Measurements from ENCODE around the gene GRID2. TPM values are rescaled to one million over a fixed set of nuclear protein-coding genes. Genes with fewer than 3 reads are reported as not detected.

The GRID2 gene
- polyA plus RNA-seq, 1 donor (not counting 4 experiments of a cell fraction or from before 2014, with no cell fraction given), result not detected

GRCh38 chr4:92599044-92599443, 295.3 kb downstream of the GRID2 start:
- FAIRE-seq (no peak), DNase-seq (ENCODE audit: low read depth, low spot score) (no peak)
- Histone ChIP-seq H3K36me3 (ENCODE audit: control insufficient read depth in 2 of 2, extremely low read depth in 1 of 2, insufficient read depth in 2 of 2, low read length in 2 of 2) (no peaks in the 10 kb centered on the region), H3K9me1 (ENCODE audit: control insufficient read depth, extremely low read depth, insufficient read depth, low read length) (no peaks in the 10 kb centered on the region), H3K79me2 (ENCODE audit: control insufficient read depth, insufficient read depth, low read length) (no peaks in the 10 kb centered on the region), H3K4me2 (ENCODE audit: control insufficient read depth, extremely low read depth, insufficient read depth, low read depth, low read length) (no peak overlapping the region), H3K9ac (ENCODE audit: control insufficient read depth, extremely low read depth, insufficient read depth, low read length) (no peak overlapping the region), H2AFZ (ENCODE audit: control insufficient read depth, low read length) (no peak overlapping the region), H3K9me3 (ENCODE audit: control insufficient read depth, low read depth, low read length) (no peaks in the 10 kb centered on the region), H3K27me3 (ENCODE audit: control insufficient read depth, extremely low read depth, insufficient read depth, low read length) (no peaks in the 10 kb centered on the region), H3K4me1 (ENCODE audit: control insufficient read depth, extremely low read depth, insufficient read depth, low read length) (no peaks in the 10 kb centered on the region), H4K20me1 (ENCODE audit: control insufficient read depth, extremely low read depth, insufficient read depth, low read length) (no peaks in the 10 kb centered on the region), H3K4me3 (ENCODE audit: control insufficient read depth in 2 of 3, extremely low read depth in 1 of 3, insufficient read depth in 2 of 3, low read depth in 1 of 3, low read length in 3 of 3) (no peak overlapping the region), H3K27ac (ENCODE audit: control insufficient read depth, insufficient read depth, low read length) (no peak overlapping the region)
- dilution Hi-C loops (cut with MboI; ENCODE audit: extremely low pct_ligation_motif_present, low sequenced_read_pairs), result no loop called here
- TF ChIP-seq CTCF (optimal IDR thresholded peaks at IDR 0.05 in 1 of 3, IDR thresholded peaks at IDR 0.05 in 1 of 3, conservative IDR thresholded peaks at IDR 0.05 in 1 of 3; ENCODE audit: extremely low read depth in 1 of 3, insufficient read depth in 2 of 3, low read length in 3 of 3) (no peak), EZH2 (IDR thresholded peaks at IDR 0.05; ENCODE audit: low read length) (no peak)

DNA sequence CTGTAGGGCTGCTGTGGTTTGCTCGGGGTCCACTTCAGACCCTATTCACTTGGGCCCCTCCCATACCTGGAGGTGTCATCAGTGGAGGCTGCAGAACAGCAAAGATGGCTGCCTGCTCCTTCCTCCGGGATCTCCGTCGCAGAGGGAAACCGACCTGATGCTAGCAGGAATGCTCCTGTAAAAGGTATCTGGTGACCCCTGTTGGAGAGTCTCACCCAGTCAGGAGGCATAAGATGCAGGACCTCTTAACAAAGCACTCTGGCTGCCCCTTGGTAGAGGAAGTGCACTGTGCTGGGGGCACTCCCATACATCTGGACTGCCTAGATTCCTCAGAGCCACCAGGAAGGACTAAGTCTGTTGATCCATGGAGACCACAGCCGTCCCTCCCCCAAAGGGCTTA, 296.9 kb downstream of the GRID2 start:
- Histone ChIP-seq H3K4me1 (ENCODE audit: control insufficient read depth, extremely low read depth, insufficient read depth, low read length) (no peaks in the 10 kb centered on the region), H3K27ac (ENCODE audit: control insufficient read depth, insufficient read depth, low read length) (no peak overlapping the region), H4K20me1 (ENCODE audit: control insufficient read depth, extremely low read depth, insufficient read depth, low read length) (no peaks in the 10 kb centered on the region), H3K9me3 (ENCODE audit: control insufficient read depth, low read depth, low read length) (no peaks in the 10 kb centered on the region), H3K4me2 (ENCODE audit: control insufficient read depth, extremely low read depth, insufficient read depth, low read depth, low read length) (no peak overlapping the region), H3K4me3 (ENCODE audit: control insufficient read depth in 2 of 3, extremely low read depth in 1 of 3, insufficient read depth in 2 of 3, low read depth in 1 of 3, low read length in 3 of 3) (no peak overlapping the region), H3K9me1 (ENCODE audit: control insufficient read depth, extremely low read depth, insufficient read depth, low read length) (no peaks in the 10 kb centered on the region), H2AFZ (ENCODE audit: control insufficient read depth, low read length) (no peak overlapping the region), H3K36me3 (ENCODE audit: control insufficient read depth in 2 of 2, extremely low read depth in 1 of 2, insufficient read depth in 2 of 2, low read length in 2 of 2) (no peaks in the 10 kb centered on the region), H3K9ac (ENCODE audit: control insufficient read depth, extremely low read depth, insufficient read depth, low read length) (no peak overlapping the region), H3K27me3 (ENCODE audit: control insufficient read depth, extremely low read depth, insufficient read depth, low read length) (no peaks in the 10 kb centered on the region), H3K79me2 (ENCODE audit: control insufficient read depth, insufficient read depth, low read length) (no peaks in the 10 kb centered on the region)
- dilution Hi-C loops (cut with MboI; ENCODE audit: extremely low pct_ligation_motif_present, low sequenced_read_pairs), result no loop called here
- DNase-seq (ENCODE audit: low read depth, low spot score) (no peak), FAIRE-seq (no peak)
- no peak for TF ChIP-seq EZH2 (IDR thresholded peaks at IDR 0.05; ENCODE audit: low read length)
- no peak for TF ChIP-seq CTCF (optimal IDR thresholded peaks at IDR 0.05 in 1 of 3, IDR thresholded peaks at IDR 0.05 in 1 of 3, conservative IDR thresholded peaks at IDR 0.05 in 1 of 3; ENCODE audit: extremely low read depth in 1 of 3, insufficient read depth in 2 of 3, low read length in 3 of 3)
